H1 (cell line): Measurements from ENCODE around the gene NLRP3. TPM values are rescaled to one million over a fixed set of nuclear protein-coding genes. Genes with fewer than 3 reads are reported as not detected.
A peak's percentile ranks its signal among the peaks of the same experiment; 100 is the strongest.

Experiments used
- CTCF ChIA-PET: fragments of 300-600 bp; sonication (Branson Sonifier 250); formaldehyde crosslinking; loops from one replicate; lab custom pipeline; 2021; ENCODE audit not compliant: partially characterized antibody; lab: Charles Lee
- POLR2A ChIA-PET: fragments of 300-600 bp; sonication (Branson Sonifier 250); formaldehyde crosslinking; loops from one replicate; lab custom pipeline; 2021; ENCODE audit warnings: inconsistent platforms; ENCODE audit not compliant: partially characterized antibody; lab: Charles Lee
- DNase-seq, 2 experiments: peaks; one replicate each; pipeline versions ENCODE4 v3.0.0 to v3.0.0-alpha.2; 2010 to 2022; ENCODE audit warnings: low spot score in 2 of 2, low read depth in 1 of 2, mixed read lengths in 1 of 2
- FAIRE-seq: peaks from 2 replicates; lab custom pipeline; 2011; peaks lifted over from hg19 to GRCh38; lab: Jason Lieb, UNC
- H2AFZ ChIP-seq: 2 replicates; pipeline ENCODE4 v1.8.1; 2012; ENCODE audit warnings: low read length, inconsistent platforms
- H2AK5ac ChIP-seq: 2 replicates; pipeline ENCODE4 v1.6.1; 2013; ENCODE audit warnings: low read depth, low read length
- H2BK120ac ChIP-seq: replicated peaks from 2 replicates; pipeline ENCODE3; 2013; ENCODE audit warnings: low read depth, low read length, inconsistent platforms
- H2BK12ac ChIP-seq: 2 replicates; pipeline ENCODE4 v1.6.1; 2013; ENCODE audit warnings: low read depth, low read length
- H2BK15ac ChIP-seq: 2 replicates; pipeline ENCODE4 v1.6.1; 2013; ENCODE audit warnings: low read length
- H2BK20ac ChIP-seq: 2 replicates; pipeline ENCODE4 v1.6.1; 2013; ENCODE audit warnings: low read length
- H2BK5ac ChIP-seq: 2 replicates; pipeline ENCODE4 v1.6.1; 2013; ENCODE audit warnings: low read depth, low read length
- H3K14ac ChIP-seq: 2 replicates; pipeline ENCODE4 v1.6.1; 2013; ENCODE audit warnings: inconsistent platforms; ENCODE audit not compliant: insufficient read length
- H3K18ac ChIP-seq: 2 replicates; pipeline ENCODE4 v1.6.1; 2013; ENCODE audit warnings: low read length; ENCODE audit errors: extremely low read depth
- H3K23ac ChIP-seq: 2 replicates; pipeline ENCODE4 v1.6.1; 2013; ENCODE audit warnings: inconsistent platforms; ENCODE audit not compliant: insufficient read length
- H3K23me2 ChIP-seq: 2 replicates; pipeline ENCODE4 v1.6.1; 2013; ENCODE audit warnings: low read depth, low read length
- H3K27ac ChIP-seq: 2 replicates; pipeline ENCODE4 v1.6.1; 2011; ENCODE audit warnings: low read depth, low read length, inconsistent platforms
- H3K27me3 ChIP-seq, 4 experiments: replicated peaks in 1 of 4; 1 replicate in 1 of 4; 2 replicates in 3 of 4; pipeline versions ENCODE4 v1.6.1 to v1.8.1; 2011 to 2013; ENCODE audit warnings: low read length in 3 of 4, mild to moderate bottlenecking in 3 of 4, inconsistent platforms in 2 of 4, mixed read lengths in 2 of 4, moderate library complexity in 1 of 4; ENCODE audit not compliant: control insufficient read depth in 3 of 4, insufficient read depth in 3 of 4; ENCODE audit errors: extremely low read depth in 1 of 4
- H3K36me3 ChIP-seq, 4 experiments: 2 replicates each; pipeline versions ENCODE4 v1.6.1 to v1.8.1; 2011 to 2013; ENCODE audit warnings: mild to moderate bottlenecking in 4 of 4, low read length in 3 of 4, moderate library complexity in 2 of 4, control low read depth in 1 of 4, inconsistent platforms in 1 of 4; ENCODE audit not compliant: insufficient read depth in 4 of 4, control insufficient read depth in 2 of 4
- H3K4ac ChIP-seq: replicated peaks from 2 replicates; pipeline ENCODE3; 2013; ENCODE audit warnings: low read length, low read depth, mixed read lengths, inconsistent platforms; ENCODE audit not compliant: insufficient read length
- H3K4me1 ChIP-seq, 4 experiments: replicated peaks in 1 of 4; 1 replicate in 1 of 4; 2 replicates in 3 of 4; pipeline versions ENCODE4 v1.6.1 to v1.8.1; 2011 to 2013; ENCODE audit warnings: low read length in 3 of 4, inconsistent platforms in 2 of 4, mixed read lengths in 1 of 4; ENCODE audit not compliant: insufficient read depth in 4 of 4, control insufficient read depth in 3 of 4
- H3K4me2 ChIP-seq, 2 experiments: 2 replicates each; pipeline versions ENCODE4 v1.6.1 to v1.8.1; 2011 to 2013; ENCODE audit warnings: low read depth in 2 of 2, low read length in 2 of 2, control low read depth in 1 of 2, inconsistent platforms in 1 of 2, mild to moderate bottlenecking in 1 of 2; ENCODE audit not compliant: insufficient read depth in 1 of 2
- H3K4me3 ChIP-seq, 4 experiments: fragments of 200-600, 300-600 bp in 1 of 4; sonication (generic), shearing (Covaris generic), sonication (Bioruptor Twin) in 1 of 4; 2 replicates each; pipeline versions ENCODE4 v1.5.1 to v1.8.1; 2011 to 2016; ENCODE audit warnings: low read length in 4 of 4, low read depth in 3 of 4, control low read depth in 2 of 4, inconsistent platforms in 2 of 4, mild to moderate bottlenecking in 2 of 4, mixed read lengths in 1 of 4, moderate library complexity in 1 of 4; ENCODE audit not compliant: insufficient read depth in 2 of 4; ENCODE audit errors: extremely low read depth in 1 of 4
- H3K56ac ChIP-seq: replicated peaks from 2 replicates; pipeline ENCODE3; 2013; ENCODE audit warnings: low read depth, mild to moderate bottlenecking, mixed read lengths, low read length, inconsistent platforms; ENCODE audit not compliant: insufficient read length
- H3K79me1 ChIP-seq: 2 replicates; pipeline ENCODE4 v1.6.1; 2013; ENCODE audit warnings: low read depth, low read length, control low read depth
- H3K79me2 ChIP-seq, 2 experiments: 2 replicates each; pipeline versions ENCODE4 v1.6.1 to v1.8.1; 2012 to 2013; ENCODE audit warnings: low read length in 2 of 2, mild to moderate bottlenecking in 2 of 2, inconsistent platforms in 1 of 2; ENCODE audit not compliant: insufficient read depth in 2 of 2, control insufficient read depth in 1 of 2
- H3K9ac ChIP-seq, 4 experiments: replicated peaks in 1 of 4; 1 replicate in 1 of 4; 2 replicates in 3 of 4; pipeline versions ENCODE4 v1.6.1 to v1.8.1; 2011 to 2013; ENCODE audit warnings: low read depth in 3 of 4, low read length in 3 of 4, control low read depth in 2 of 4, mild to moderate bottlenecking in 2 of 4, moderate library complexity in 2 of 4, inconsistent platforms in 1 of 4; ENCODE audit errors: extremely low read depth in 1 of 4
- H3K9me3 ChIP-seq, 2 experiments: 2 replicates each; pipeline versions ENCODE4 v1.6.1 to v1.8.1; 2012 to 2013; ENCODE audit warnings: mild to moderate bottlenecking in 2 of 2, moderate library complexity in 2 of 2, control low read depth in 1 of 2, inconsistent platforms in 1 of 2, low read depth in 1 of 2, low read length in 1 of 2, mixed read lengths in 1 of 2; ENCODE audit not compliant: insufficient read depth in 2 of 2
- H4K20me1 ChIP-seq, 2 experiments: replicated peaks in 1 of 2; 2 replicates each; pipeline versions ENCODE3 to v1.8.1; 2011 to 2013; ENCODE audit warnings: inconsistent platforms in 2 of 2, low read length in 2 of 2, mild to moderate bottlenecking in 1 of 2; ENCODE audit not compliant: insufficient read depth in 2 of 2, control insufficient read depth in 1 of 2
- H4K5ac ChIP-seq: 2 replicates; pipeline ENCODE4 v1.6.1; 2013; ENCODE audit warnings: low read length, low read depth, mixed read lengths, inconsistent platforms; ENCODE audit not compliant: insufficient read length
- H4K8ac ChIP-seq: 2 replicates; pipeline ENCODE4 v1.8.0; 2013; ENCODE audit warnings: mild to moderate bottlenecking, moderate library complexity, low read length, inconsistent platforms; ENCODE audit not compliant: insufficient read depth; ENCODE audit errors: extremely low read depth
- H4K91ac ChIP-seq: replicated peaks from 2 replicates; pipeline ENCODE3; 2013; ENCODE audit warnings: low read length, mixed read lengths, inconsistent platforms; ENCODE audit not compliant: insufficient read length
- EP300 ChIP-seq, 2 experiments: IDR thresholded peaks; 1 replicate in 1 of 2; 2 replicates in 1 of 2; pipeline ENCODE4 v1.6.1; 2011 to 2012; ENCODE audit warnings: low read depth in 2 of 2, low read length in 2 of 2, mild to moderate bottlenecking in 2 of 2, borderline replicate concordance in 1 of 2, inconsistent platforms in 1 of 2, moderate library complexity in 1 of 2
- GABPA ChIP-seq: IDR thresholded peaks from 2 replicates; pipeline ENCODE4 v1.6.1; 2011; ENCODE audit warnings: mild to moderate bottlenecking, low read length, moderate library complexity, borderline replicate concordance; ENCODE audit not compliant: insufficient read depth
- HDAC6 ChIP-seq: IDR thresholded peaks from one replicate; pipeline ENCODE4 v1.7.1; 2012; ENCODE audit warnings: low read depth, mild to moderate bottlenecking, inconsistent platforms, low read length, moderate library complexity
- MAFK ChIP-seq: IDR thresholded peaks from 2 replicates; pipeline ENCODE4 v1.6.1; 2012; ENCODE audit warnings: low read depth, mild to moderate bottlenecking, improper control_type of control experiment, low read length
- NANOG ChIP-seq: IDR thresholded peaks from 2 replicates; pipeline ENCODE4 v1.6.1; 2011; ENCODE audit warnings: low read length, low read depth, mild to moderate bottlenecking, inconsistent platforms; ENCODE audit not compliant: insufficient read depth, poor library complexity, severe bottlenecking
- PHF8 ChIP-seq: fragments of 200-600 bp; sonication (generic); conservative IDR thresholded peaks from 2 replicates; pipeline ENCODE4 v1.7.1; 2012; ENCODE audit warnings: low read depth, mild to moderate bottlenecking, inconsistent platforms, low read length, moderate library complexity
- POLR2A ChIP-seq, 2 experiments: IDR thresholded peaks; 1 replicate in 1 of 2; 2 replicates in 1 of 2; pipeline ENCODE4 v1.6.1; 2011; ENCODE audit warnings: low read depth in 2 of 2, low read length in 2 of 2, mild to moderate bottlenecking in 2 of 2; ENCODE audit errors: control extremely low read depth in 1 of 2
- POU5F1 ChIP-seq: IDR thresholded peaks from 2 replicates; pipeline ENCODE4 v1.6.1; 2011; ENCODE audit warnings: low read depth, mild to moderate bottlenecking, low read length, moderate library complexity
- RAD21 ChIP-seq, 2 experiments: IDR thresholded peaks in 1 of 2; conservative IDR thresholded peaks in 1 of 2; 2 replicates each; pipeline ENCODE4 v1.6.1; 2011; ENCODE audit warnings: low read depth in 2 of 2, low read length in 2 of 2, improper control_type of control experiment in 1 of 2, inconsistent platforms in 1 of 2, mild to moderate bottlenecking in 1 of 2, moderate library complexity in 1 of 2
- RFX5 ChIP-seq: IDR thresholded peaks from 2 replicates; pipeline ENCODE4 v1.6.1; 2011; ENCODE audit warnings: low read depth, low read length, improper control_type of control experiment, borderline replicate concordance
- RXRA ChIP-seq: IDR thresholded peaks from 2 replicates; pipeline ENCODE4 v1.6.1; 2011; ENCODE audit warnings: low read depth, mild to moderate bottlenecking, low read length, moderate library complexity; ENCODE audit not compliant: insufficient read depth
- TAF7 ChIP-seq: optimal IDR thresholded peaks from 2 replicates; pipeline ENCODE3; 2011; ENCODE audit warnings: low read depth, mild to moderate bottlenecking, inconsistent platforms, low read length, moderate library complexity, borderline replicate concordance
- WGBS, 2 experiments: shearing (Covaris generic) in 1 of 2; methylation state at CpG; one replicate each; pipeline versions ENCODE4 v1.1.6 to v1.1.7; 2013 to 2015; ENCODE audit warnings: low lambda C conversion rate in 2 of 2, mixed read lengths in 2 of 2, inconsistent platforms in 1 of 2, low coverage in 1 of 2, missing lambda C conversion rate in 1 of 2; ENCODE audit not compliant: insufficient replicate concordance in 2 of 2, insufficient coverage in 1 of 2, insufficient read length in 1 of 2; ENCODE audit errors: extremely low coverage in 1 of 2, missing lambda C conversion rate in 1 of 2; 5-methylcytosine and 5-hydroxymethylcytosine counted together
- polyA plus RNA-seq, 7 experiments: library from polyadenylated mRNA; depleted of rRNA in 3 of 7; stranded (reverse) in 5 of 7; unstranded in 2 of 7; fragments of >200 nt in 5 of 7; fragments of 200-250 nt in 2 of 7; gene quantifications; 1 replicate in 5 of 7; 2 replicates in 1 of 7; 4 replicates in 1 of 7; pipeline versions ENCODE4 v1.2.1 to v1.2.3, GENCODE V29; 2011 to 2013; ENCODE audit warnings: missing spikeins in 2 of 7, mixed read lengths in 2 of 7
- total RNA-seq: library from RNA; stranded (reverse); fragmentation: NEBNext Ultra II Directional; extraction: Animal tissue kit (Norgen Biotek cat#: 25700); gene quantifications from 2 replicates; pipeline ENCODE4 v1.2.1, GENCODE V29; 2021

NLRP3 gene
- total and polyA plus RNA-seq, 2 of the 8 experiments (the other 6 are each of a cell fraction or from before 2014, with no cell fraction given) = 0.05 to 0.19 TPM

DNA sequence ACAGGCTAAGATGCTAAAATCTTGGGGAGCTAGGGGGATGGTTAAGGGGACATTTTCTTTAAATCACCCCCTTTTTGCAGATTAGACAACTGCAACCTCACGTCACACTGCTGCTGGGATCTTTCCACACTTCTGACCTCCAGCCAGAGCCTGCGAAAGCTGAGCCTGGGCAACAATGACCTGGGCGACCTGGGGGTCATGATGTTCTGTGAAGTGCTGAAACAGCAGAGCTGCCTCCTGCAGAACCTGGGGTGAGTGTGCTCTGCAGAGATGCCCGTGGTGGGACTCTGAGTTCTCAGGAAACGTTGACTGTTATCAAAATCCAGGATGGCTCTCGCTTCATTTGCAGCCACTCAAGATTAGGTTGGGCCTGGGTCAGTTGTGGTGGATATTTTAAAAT is 28.6 kb downstream of the NLRP3 start:
- peak overlapping the region; percentile 51; the same call in 1 of the 2 replicates for H4K8ac ChIP-seq
- H3K56ac ChIP-seq = no peak overlapping the region
- no peak overlapping the region for H4K5ac ChIP-seq
- H3K79me1 ChIP-seq = no peaks in the 10 kb centered on the region
- POLR2A ChIA-PET = no interaction called here
- DNase-seq = peak in 1 of 2 experiments; percentile 19
- no peak overlapping the region for H3K9ac ChIP-seq
- H3K27ac ChIP-seq = no peak overlapping the region
- H2BK15ac ChIP-seq = no peak overlapping the region
- H4K20me1 ChIP-seq = no peaks in the 10 kb centered on the region
- no peak overlapping the region for H4K91ac ChIP-seq
- H3K9me3 ChIP-seq = no peaks in the 10 kb centered on the region
- no peak overlapping the region for H2AFZ ChIP-seq
- H3K14ac ChIP-seq = no peak overlapping the region
- peaks cover 2% of the 10 kb centered on the region for H3K23me2 ChIP-seq
- H3K4ac ChIP-seq = no peak overlapping the region
- no peak overlapping the region for H2BK120ac ChIP-seq
- no peak overlapping the region for H3K4me3 ChIP-seq
- TF ChIP-seq MAFK = no peak
- no peak for TF ChIP-seq RFX5
- no peak for TF ChIP-seq NANOG
- TF ChIP-seq EP300 (IDR thresholded peaks at IDR 0.05; ENCODE audit: borderline replicate concordance in 1 of 2, low read depth in 2 of 2, low read length in 2 of 2) = no peak
- no peak for TF ChIP-seq RAD21 (IDR thresholded peaks at IDR 0.05 in 1 of 2, conservative IDR thresholded peaks at IDR 0.05 in 1 of 2; ENCODE audit: low read depth in 2 of 2, low read length in 2 of 2)
- TF ChIP-seq POU5F1 = no peak
- TF ChIP-seq RXRA = no peak
- no peak for TF ChIP-seq POLR2A (IDR thresholded peaks at IDR 0.05; ENCODE audit: control extremely low read depth in 1 of 2, low read depth in 2 of 2, low read length in 2 of 2)
- no peak for TF ChIP-seq PHF8
- TF ChIP-seq TAF7 = no peak
- no peak for TF ChIP-seq GABPA
- no peak for TF ChIP-seq HDAC6
- no peaks in the 10 kb centered on the region for H3K27me3 ChIP-seq
- WGBS, 2 experiments = 90% methylated on average over 6 of the region's 6 CpGs; no CpG with 5 or more reads in 1 of the 2 experiments
- peaks cover 0 to 4% (median 1%) of the 10 kb centered on the region in 4 experiments; a peak in 3 of 7 replicates for H3K4me1 ChIP-seq
- no peak overlapping the region for H3K18ac ChIP-seq
- no peak overlapping the region for H3K4me2 ChIP-seq
- H2AK5ac ChIP-seq = no peak overlapping the region
- H2BK5ac ChIP-seq = no peak overlapping the region
- no peaks in the 10 kb centered on the region for H3K79me2 ChIP-seq
- 0 out of 2 replicates have a peak overlapping the region, but pooled peaks have one; percentile 10 for H2BK20ac ChIP-seq
- H3K23ac ChIP-seq = no peak overlapping the region
- CTCF ChIA-PET = interaction anchor here (1.0 to 1.7 kb wide), 5 partner anchors 8 to 55 kb away, joined by 3 to 5 read pairs (median 4); no protein-coding TSS in a partner anchor
- no peak for FAIRE-seq
- no peaks in the 10 kb centered on the region for H3K36me3 ChIP-seq
- H2BK12ac ChIP-seq = no peak overlapping the region
